Measurements from ENCODE around the gene SCYGR4.

The SCYGR4 gene

GRCh38 chr2:227613272-227613660 lies 4.0 kb upstream of the SCYGR4 start:
- FAIRE-seq = no peak

GRCh38 chr2:227614246-227614645 lies 3.1 kb upstream of the SCYGR4 start:
- DNase-seq (ENCODE audit: insufficient read length, low spot score) (no peak), FAIRE-seq (no peak)

More at GRCh38 chr2:227613272-227613660, 4.0 kb upstream of the SCYGR4 start:
- no peak for DNase-seq (ENCODE audit: insufficient read length, low spot score)

- DNase-seq (ENCODE audit: insufficient read length, low spot score) (no peak), FAIRE-seq (no peak)
These were observed 2.6 kb upstream of the SCYGR4 start, which contains the start of gene SCYGR3 for GRCh38 chr2:227614740-227615139. Gene SCYGR3 (minus strand): TSS chr2:227614840. CDS start chr2:227614840, 0 bp downstream.

- FAIRE-seq (no peak), DNase-seq (ENCODE audit: insufficient read length, low spot score) (no peak)
These were observed 2.1 kb upstream of the SCYGR4 start for GRCh38 chr2:227615181-227615580.

GRCh38 chr2:227615906-227616305 lies 1.4 kb upstream of the SCYGR4 start:
- no peak for FAIRE-seq
- no peak for DNase-seq (ENCODE audit: insufficient read length, low spot score)

- no peak for DNase-seq (ENCODE audit: insufficient read length, low spot score)
These were observed 667 bp upstream of the SCYGR4 start for GRCh38 chr2:227616631-227617030.

GRCh38 chr2:227623226-227623625 lies 5.9 kb downstream of the SCYGR4 start:
- FAIRE-seq = no peak
- no peak for DNase-seq (ENCODE audit: insufficient read length, low spot score)

More at GRCh38 chr2:227616631-227617030, 667 bp upstream of the SCYGR4 start:
- FAIRE-seq = no peak

- FAIRE-seq (no peak), DNase-seq (ENCODE audit: insufficient read length, low spot score) (no peak)
These were observed 8.1 kb downstream of the SCYGR4 start for GRCh38 chr2:227625420-227625819.

GRCh38 chr2:227626580-227627151 lies 9.4 kb downstream of the SCYGR4 start:
- no peak for DNase-seq (ENCODE audit: insufficient read length, low spot score)
- no peak for FAIRE-seq

- DNase-seq (ENCODE audit: insufficient read length, low spot score) (no peak), FAIRE-seq (peak; percentile 61)
These were observed 10.5 kb downstream of the SCYGR4 start for GRCh38 chr2:227627769-227628168.

GRCh38 chr2:227629435-227629834 lies 12.1 kb downstream of the SCYGR4 start:
- DNase-seq (ENCODE audit: insufficient read length, low spot score) (no peak), FAIRE-seq (no peak)

GRCh38 chr2:227630322-227630721 lies 13.0 kb downstream of the SCYGR4 start:
- FAIRE-seq = no peak
- no peak for DNase-seq (ENCODE audit: insufficient read length, low spot score)

- DNase-seq (ENCODE audit: insufficient read length, low spot score) (no peak), FAIRE-seq (no peak)
These were observed 15.5 kb downstream of the SCYGR4 start for GRCh38 chr2:227632827-227633226.

- FAIRE-seq = no peak
- DNase-seq (ENCODE audit: insufficient read length, low spot score) = no peak
These were observed 16.9 kb downstream of the SCYGR4 start for GRCh38 chr2:227634201-227634600.

- no peak for DNase-seq (ENCODE audit: insufficient read length, low spot score)
- no peak for FAIRE-seq
These were observed 25.4 kb downstream of the SCYGR4 start for GRCh38 chr2:227642656-227643055.

- FAIRE-seq (no peak), DNase-seq (ENCODE audit: insufficient read length, low spot score) (no peak)
These were observed 26.8 kb downstream of the SCYGR4 start for GRCh38 chr2:227643990-227644551.

- no peak for DNase-seq (ENCODE audit: insufficient read length, low spot score)
- FAIRE-seq = no peak
These were observed 36.1 kb downstream of the SCYGR4 start for GRCh38 chr2:227653419-227653818.

GRCh38 chr2:227654426-227654825 lies 37.1 kb downstream of the SCYGR4 start:
- FAIRE-seq (no peak), DNase-seq (ENCODE audit: insufficient read length, low spot score) (no peak)

- no peak for DNase-seq (ENCODE audit: insufficient read length, low spot score)
- FAIRE-seq = no peak
These were observed 38.2 kb downstream of the SCYGR4 start for GRCh38 chr2:227655454-227655853.

- no peak for FAIRE-seq
- no peak for DNase-seq (ENCODE audit: insufficient read length, low spot score)
These were observed 40.0 kb downstream of the SCYGR4 start for GRCh38 chr2:227657199-227657845.

- DNase-seq (ENCODE audit: insufficient read length, low spot score) (no peak), FAIRE-seq (no peak)
These were observed 43.8 kb downstream of the SCYGR4 start for GRCh38 chr2:227661025-227661649.

- no peak for FAIRE-seq
These were observed 44.5 kb downstream of the SCYGR4 start for GRCh38 chr2:227661827-227662226.

More at GRCh38 chr2:227661827-227662226, 44.5 kb downstream of the SCYGR4 start:
- no peak for DNase-seq (ENCODE audit: insufficient read length, low spot score)

Measured in GM19239 (cell line).